SK-N-SH treated with all-trans-retinoic acid at 6 μM for 48 hours (cell line): ENCODE data around the gene MARCHF11.

Experiments used
- ARNTL ChIP-seq: fragments of 450-650 bp; formaldehyde crosslinking; IDR thresholded peaks from 2 replicates; pipeline ENCODE4 v1.5.0; 2020; ENCODE audit warnings: low read depth, mild to moderate bottlenecking, moderate library complexity, borderline replicate concordance
- ISL1 ChIP-seq: fragments of 250-450 bp; sonication (Bioruptor Pico); IDR thresholded peaks from 2 replicates; pipeline ENCODE4 v2.1.2; 2022; ENCODE audit warnings: mild to moderate bottlenecking, moderate library complexity
- OSR1 ChIP-seq: fragments of 250-450 bp; sonication (Bioruptor Pico); IDR thresholded peaks from 2 replicates; pipeline ENCODE4 v1.8.0; 2022; ENCODE audit warnings: moderate library complexity, mild to moderate bottlenecking, inconsistent platforms
- PATZ1 ChIP-seq: fragments of 250-450 bp; sonication (Bioruptor Pico); IDR thresholded peaks from 2 replicates; pipeline ENCODE4 v1.8.0; 2020; ENCODE audit warnings: mild to moderate bottlenecking, moderate library complexity, borderline replicate concordance
- PPARA ChIP-seq: fragments of 250-450 bp; sonication (Bioruptor Pico); IDR thresholded peaks from 2 replicates; pipeline ENCODE4 v1.5.0; 2020; ENCODE audit warnings: mild to moderate bottlenecking, borderline replicate concordance
- ZFP3 ChIP-seq: fragments of 250-450 bp; sonication (Bioruptor Pico); IDR thresholded peaks from 2 replicates; pipeline ENCODE4 v1.5.0; 2020; ENCODE audit warnings: mild to moderate bottlenecking, moderate library complexity
- ZFP30 ChIP-seq: fragments of 450-650 bp; formaldehyde crosslinking; IDR thresholded peaks from 2 replicates; pipeline ENCODE4 v1.5.0; 2022; ENCODE audit warnings: mild to moderate bottlenecking, moderate library complexity
- ZNF70 ChIP-seq: fragments of 450-650 bp; formaldehyde crosslinking; IDR thresholded peaks from 2 replicates; pipeline ENCODE4 v1.5.0; 2020; ENCODE audit warnings: mild to moderate bottlenecking, moderate library complexity
- TF ChIP-seq, protein P1 (sequence below): fragments of 250-450 bp; sonication (Bioruptor Pico); IDR thresholded peaks from 2 replicates; pipeline ENCODE4 v1.5.1; 2020; ENCODE audit warnings: low read depth, mild to moderate bottlenecking, moderate library complexity

- no peak for TF ChIP-seq OSR1 (CRISPR knock-in tag)
- TF ChIP-seq, protein P1, sequence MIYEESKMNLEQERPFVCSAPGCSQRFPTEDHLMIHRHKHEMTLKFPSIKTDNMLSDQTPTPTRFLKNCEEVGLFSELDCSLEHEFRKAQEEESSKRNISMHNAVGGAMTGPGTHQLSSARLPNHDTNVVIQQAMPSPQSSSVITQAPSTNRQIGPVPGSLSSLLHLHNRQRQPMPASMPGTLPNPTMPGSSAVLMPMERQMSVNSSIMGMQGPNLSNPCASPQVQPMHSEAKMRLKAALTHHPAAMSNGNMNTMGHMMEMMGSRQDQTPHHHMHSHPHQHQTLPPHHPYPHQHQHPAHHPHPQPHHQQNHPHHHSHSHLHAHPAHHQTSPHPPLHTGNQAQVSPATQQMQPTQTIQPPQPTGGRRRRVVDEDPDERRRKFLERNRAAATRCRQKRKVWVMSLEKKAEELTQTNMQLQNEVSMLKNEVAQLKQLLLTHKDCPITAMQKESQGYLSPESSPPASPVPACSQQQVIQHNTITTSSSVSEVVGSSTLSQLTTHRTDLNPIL (CRISPR knock-in tag), result peak; percentile 83
- TF ChIP-seq ZFP30 (CRISPR knock-in tag), result 0 out of 2 replicates have a peak, but pooled peaks have one; percentile 27
- TF ChIP-seq PATZ1 (CRISPR knock-in tag), result 0 out of 2 replicates have a peak, but pooled peaks have one; percentile 33
- TF ChIP-seq ZNF70 (CRISPR knock-in tag), result peak; percentile 37; the same call in 1 of the 2 replicates
- peak; percentile 98 for TF ChIP-seq ISL1
- TF ChIP-seq ZFP3 (CRISPR knock-in tag), result peak; percentile 62; the same call in 1 of the 2 replicates
- TF ChIP-seq PPARA (CRISPR knock-in tag), result no peak; the same call in 1 of the 2 replicates
- no peak for TF ChIP-seq ARNTL
Measured at GRCh38 chr5:16152601-16153568, 26.7 kb downstream of the MARCHF11 start.
